PC-3 (cell line): ENCODE measurements around the gene RAI1. TPM values are rescaled to one million over a fixed set of nuclear protein-coding genes. Genes with fewer than 3 reads are reported as not detected.

Experiments
- ATAC-seq: fragments of 200-7000 bp; cut with Tn5 transposase; 2 replicates; pipeline ENCODE4 v1.9.1; 2020; ENCODE audit warnings: mild to moderate bottlenecking, moderate library complexity
- BruUV-seq: library from RNA; stranded (reverse); fragments of 400-500 nt; replicated peaks from 2 replicates; lab custom pipeline; 2021; lab: Mats Ljungman, UMichigan
- CTCF ChIA-PET: fragments of 300-600 bp; sonication (Branson Sonifier 250); formaldehyde crosslinking; loops from one replicate; lab custom pipeline; 2022; ENCODE audit warnings: antibody characterized with exemption; lab: Charles Lee
- POLR2A ChIA-PET: fragments of 300-600 bp; sonication (Branson Sonifier 250); formaldehyde crosslinking; loops from one replicate; lab custom pipeline; 2022; ENCODE audit warnings: antibody characterized with exemption; ENCODE audit not compliant: unreplicated experiment; lab: Charles Lee
- DNase-seq: peaks from one replicate; pipeline ENCODE4 v3.0.0-alpha.2; 2015
- H2AFZ ChIP-seq: fragments of 300-600 bp; sonication (generic); 2 replicates; pipeline ENCODE4 v1.6.0; 2016; ENCODE audit warnings: antibody characterized with exemption, low read length
- H3F3A ChIP-seq: fragments of 300-600 bp; sonication (generic); one replicate; pipeline ENCODE4 v1.6.0; 2017; ENCODE audit warnings: antibody characterized with exemption, low read length, control low read depth, mild to moderate bottlenecking; ENCODE audit not compliant: unreplicated experiment
- H3K27ac ChIP-seq: fragments of 300-600 bp; sonication (generic); 2 replicates; pipeline ENCODE4 v1.5.1; 2016; ENCODE audit warnings: mild to moderate bottlenecking, low read length
- H3K27me3 ChIP-seq: fragments of 300-600 bp; sonication (generic); 2 replicates; pipeline ENCODE4 v1.6.1; 2016; ENCODE audit warnings: low read length, mixed read lengths
- H3K36me3 ChIP-seq: fragments of 300-600 bp; sonication (generic); 2 replicates; pipeline ENCODE4 v1.6.1; 2016; ENCODE audit warnings: low read depth, mixed run types, low read length, mixed read lengths
- H3K4me1 ChIP-seq: fragments of 300-600 bp; sonication (generic); 2 replicates; pipeline ENCODE4 v1.5.1; 2016; ENCODE audit warnings: low read length; ENCODE audit not compliant: insufficient read depth
- H3K4me2 ChIP-seq: fragments of 300-600 bp; sonication (generic); 2 replicates; pipeline ENCODE4 v1.6.0; 2016; ENCODE audit warnings: low read length
- H3K4me3 ChIP-seq: fragments of 300-600 bp; sonication (generic); 2 replicates; pipeline ENCODE4 v1.5.1; 2016; ENCODE audit warnings: mild to moderate bottlenecking, low read length, mixed read lengths
- H3K79me2 ChIP-seq: fragments of 300-600 bp; sonication (generic); 2 replicates; pipeline ENCODE4 v1.6.1; 2017; ENCODE audit warnings: low read length, mixed read lengths
- H3K9ac ChIP-seq: fragments of 300-600 bp; sonication (generic); 2 replicates; pipeline ENCODE4 v1.6.0; 2016; ENCODE audit warnings: mild to moderate bottlenecking, low read length
- H3K9me2 ChIP-seq: fragments of 300-600 bp; sonication (generic); replicated peaks from 2 replicates; pipeline ENCODE4 v1.6.1; 2016; ENCODE audit warnings: mixed run types, low read length, mixed read lengths
- H3K9me3 ChIP-seq: fragments of 300-600 bp; sonication (generic); 2 replicates; pipeline ENCODE4 v1.6.1; 2016; ENCODE audit warnings: low read length, mixed read lengths
- H4K20me1 ChIP-seq: fragments of 300-600 bp; sonication (generic); 2 replicates; pipeline ENCODE4 v1.6.1; 2016; ENCODE audit warnings: low read length, mixed read lengths
- CTCF ChIP-seq: fragments of 300-600 bp; sonication (generic); conservative IDR thresholded peaks from 2 replicates; pipeline ENCODE4 v1.5.1; 2017; ENCODE audit warnings: antibody characterized with exemption, low read depth, mild to moderate bottlenecking, low read length
- EZH2 ChIP-seq: fragments of 300-600 bp; sonication (generic); IDR thresholded peaks from one replicate; pipeline ENCODE4 v1.6.1; 2017; ENCODE audit warnings: antibody characterized with exemption, mild to moderate bottlenecking, low read length; ENCODE audit not compliant: unreplicated experiment
- EZH2phosphoT487 ChIP-seq: fragments of 300-600 bp; sonication (generic); IDR thresholded peaks from 2 replicates; pipeline ENCODE4 v1.6.1; 2018; ENCODE audit warnings: mild to moderate bottlenecking, antibody characterized with exemption, low read length, borderline replicate concordance
- intact Hi-C: fragments of 100-400 bp; cut with micrococcal nuclease; formaldehyde crosslinking; loops from 2 replicates; pipeline ENCODE4 v1.9.0; 2023
- total RNA-seq: library from RNA; depleted of rRNA; stranded (reverse); fragments of >200 nt; gene quantifications from 2 replicates; pipeline ENCODE4 v1.2.3, GENCODE V29; 2014

RAI1 gene
- total RNA-seq, 1 experiment from 2014 or later: 33.0 TPM

GRCh38 chr17:17835415-17836249 lies 154.4 kb downstream of the RAI1 start:
- DNase-seq (no peak), ATAC-seq (no peak)
- Histone ChIP-seq H3K4me3 (peak overlapping the region; percentile 86), H3K9me2 (no peaks in the 10 kb centered on the region), H3K79me2 (peaks cover 75% of the 10 kb centered on the region), H2AFZ (0 out of 2 replicates have a peak overlapping the region, but pooled peaks have one; percentile 40), H4K20me1 (peaks cover 19% of the 10 kb centered on the region), H3K4me1 (peaks cover 57% of the 10 kb centered on the region), H3K36me3 (peaks cover 10% of the 10 kb centered on the region; the same call in 1 of the 2 replicates), H3F3A (peaks cover 6% of the 10 kb centered on the region), H3K27me3 (no peaks in the 10 kb centered on the region), H3K27ac (peak overlapping the region; percentile 97), H3K9me3 (no peaks in the 10 kb centered on the region), H3K4me2 (peak overlapping the region; percentile 94), H3K9ac (peak overlapping the region; percentile 100)
- TSS peak; percentile 39 for BruUV-seq
- CTCF ChIA-PET: no interaction called here
- intact Hi-C loops: no loop called here
- POLR2A ChIA-PET: interaction anchor here (0.6 to 0.9 kb wide), 5 partner anchors 24 to 870 kb away, joined by 3 to 6 read pairs (median 5); no protein-coding TSS in a partner anchor
- TF ChIP-seq EZH2: no peak

- Histone ChIP-seq H4K20me1 (peaks cover 12% of the 10 kb centered on the region), H3K9ac (peak overlapping the region; percentile 100), H3K9me3 (no peaks in the 10 kb centered on the region), H3K4me2 (peak overlapping the region; percentile 94), H3K9me2 (no peaks in the 10 kb centered on the region), H3F3A (peaks cover 6% of the 10 kb centered on the region), H2AFZ (0 out of 2 replicates have a peak overlapping the region, but pooled peaks have one; percentile 40), H3K79me2 (peaks cover 68% of the 10 kb centered on the region), H3K4me1 (peaks cover 64% of the 10 kb centered on the region), H3K36me3 (peaks cover 10% of the 10 kb centered on the region; the same call in 1 of the 2 replicates), H3K27ac (peak overlapping the region; percentile 97), H3K4me3 (peak overlapping the region; percentile 86), H3K27me3 (no peaks in the 10 kb centered on the region)
- TF ChIP-seq EZH2phosphoT487 (no peak), EZH2 (no peak), CTCF (no peak)
- CTCF ChIA-PET: no interaction called here
- no TSS peak for BruUV-seq
- DNase-seq (peak; percentile 100), ATAC-seq (peak; percentile 46)
- POLR2A ChIA-PET: interaction anchor here (0.6 to 0.9 kb wide), 5 partner anchors 25 to 871 kb away, joined by 3 to 6 read pairs (median 5); no protein-coding TSS in a partner anchor
- intact Hi-C loops: no loop called here
Measured at GRCh38 chr17:17836250-17836817, 155.1 kb downstream of the RAI1 start.

- peaks cover 62% of the 10 kb centered on the region for H3K79me2 ChIP-seq
- H3K4me3 ChIP-seq: peak within 1 kb of the TSS; percentile 86
- H3K27ac ChIP-seq: peak within 1 kb of the TSS; percentile 97
- H3K4me1 ChIP-seq: peaks cover 65% of the 10 kb centered on the region
- peaks cover 6% of the 10 kb centered on the region; the same call in 1 of the 2 replicates for H4K20me1 ChIP-seq
- ChIA-PET CTCF (no interaction called here), POLR2A (interaction anchor here (0.6 kb wide), 1 partner anchor 353 kb away, joined by 4 read pairs; no protein-coding TSS in a partner anchor)
- H3K9me2 ChIP-seq: no peaks in the 10 kb centered on the region
- peaks cover 6% of the 10 kb centered on the region for H3F3A ChIP-seq
- H3K9me3 ChIP-seq: no peaks in the 10 kb centered on the region
- peak within 1 kb of the TSS; percentile 100 for H3K9ac ChIP-seq
- H2AFZ ChIP-seq: 0 out of 2 replicates have a peak within 1 kb of the TSS, but pooled peaks have one; percentile 40
- H3K36me3 ChIP-seq: peaks cover 5% of the 10 kb centered on the region; the same call in 1 of the 2 replicates
- peak; percentile 12 for ATAC-seq
- no peaks in the 10 kb centered on the region for H3K27me3 ChIP-seq
- TF ChIP-seq EZH2phosphoT487 (no peak), EZH2 (no peak), CTCF (no peak)
- peak within 1 kb of the TSS; percentile 94 for H3K4me2 ChIP-seq
- peak; percentile 63 for DNase-seq
- BruUV-seq: no TSS peak
- intact Hi-C loops: no loop called here
Measured at GRCh38 chr17:17836818-17837379, 155.6 kb downstream of the RAI1 start, which contains the start of gene SREBF1. Gene SREBF1, minus strand, starts transcription at chr17:17836986. Its CDS starts 169 bp downstream, at chr17:17836817.
